Measurements from ENCODE around the gene LAMP1.
"Not testable (repeated sequence)": the region's sequence is repeated elsewhere in the genome, so short reads cannot be mapped to it uniquely, and the experiment has no call there.

The LAMP1 gene

GRCh38 chr13:113351514-113352026 is 54.5 kb downstream of the LAMP1 start:
- no peak for DNase-seq (ENCODE audit: low read depth, low spot score)
- no peak overlapping the region for H3K27ac ChIP-seq

- H3K27ac ChIP-seq, result no peak overlapping the region
- no peak for DNase-seq (ENCODE audit: low read depth, low spot score)
Observed at GRCh38 chr13:113353254-113353653, 56.2 kb downstream of the LAMP1 start.

DNA sequence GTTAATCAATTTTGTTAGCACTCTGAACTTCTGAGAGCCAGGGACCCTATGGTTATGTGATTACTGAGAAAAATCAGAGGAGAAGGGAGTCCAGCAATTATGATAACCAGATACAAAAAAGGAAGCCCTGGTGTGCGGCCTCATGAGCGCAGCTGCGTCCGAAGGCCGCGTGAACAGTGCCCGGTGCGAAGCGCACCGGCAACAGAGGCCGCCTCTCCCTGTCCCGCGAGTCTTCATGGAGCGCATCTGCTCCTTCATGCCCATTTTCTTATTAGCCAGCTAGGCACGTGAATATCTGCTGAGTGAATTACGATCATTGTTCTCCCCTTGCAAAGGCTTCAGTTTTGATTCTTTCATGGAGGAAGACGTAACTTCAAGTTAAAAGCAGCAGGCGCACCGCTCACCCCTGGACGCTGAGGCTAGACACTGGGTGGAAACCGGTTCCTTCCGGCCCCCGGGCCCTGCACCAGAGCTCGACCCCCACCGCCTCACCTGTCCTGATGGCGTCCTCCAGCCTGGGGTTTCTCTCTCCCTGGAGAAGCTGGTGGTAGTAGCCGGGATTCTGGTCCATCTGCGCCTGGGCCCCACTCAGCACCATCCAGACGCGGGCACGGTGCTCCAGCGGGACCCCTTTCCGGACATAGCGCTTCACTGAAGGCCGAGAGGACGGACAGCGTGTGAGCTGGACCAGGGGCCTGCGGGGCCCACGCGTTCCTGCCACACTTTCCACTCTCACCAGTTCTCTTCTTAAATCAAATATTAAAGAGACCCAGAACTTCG is 58.0 kb downstream of the LAMP1 start:
- H3K27ac ChIP-seq, result no peak overlapping the region
- no peak for DNase-seq (ENCODE audit: low read depth, low spot score)

DNA sequence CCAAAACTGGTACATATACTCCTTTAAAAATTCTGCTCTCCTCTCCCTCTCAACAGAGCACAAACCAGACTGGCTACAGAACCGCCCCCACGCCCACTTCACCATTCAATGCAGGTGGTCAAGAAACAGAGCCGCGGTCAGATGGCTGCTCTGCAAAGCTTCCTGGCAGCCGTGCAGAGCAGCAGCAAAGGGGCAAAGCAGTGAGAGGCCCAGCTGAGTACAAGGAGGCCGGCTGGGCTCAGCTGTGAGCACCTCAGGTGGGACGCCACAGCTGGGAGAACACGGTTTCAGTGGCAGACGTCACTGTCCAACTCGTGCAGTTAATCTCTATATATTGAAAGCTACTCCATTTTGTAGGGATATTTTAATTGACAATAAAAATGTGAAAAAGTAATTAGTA is 58.6 kb downstream of the LAMP1 start:
- DNase-seq (ENCODE audit: low read depth, low spot score), result no peak
- no peak overlapping the region for H3K27ac ChIP-seq

- no peak overlapping the region for H3K27ac ChIP-seq
- no peak for DNase-seq (ENCODE audit: low read depth, low spot score)
Observed at GRCh38 chr13:113356596-113356995, 59.6 kb downstream of the LAMP1 start.

DNA sequence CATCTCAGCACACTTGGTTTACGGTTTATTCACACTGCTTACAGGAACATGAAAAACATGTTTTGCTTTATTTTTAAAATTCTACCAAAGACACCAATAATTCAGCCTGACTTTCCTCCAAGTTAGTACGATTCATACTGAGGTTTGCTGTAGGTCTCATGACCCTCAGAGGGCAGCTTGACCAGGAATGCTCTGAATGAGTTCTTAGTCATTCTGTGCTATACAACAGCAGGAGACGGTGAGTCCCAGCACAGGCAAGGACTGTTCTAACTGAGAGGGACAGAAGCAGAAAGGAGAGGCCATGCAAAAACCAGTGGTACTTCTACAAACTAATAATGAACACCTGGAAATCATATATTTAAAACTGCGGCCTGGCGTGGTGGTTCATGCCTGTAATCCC is 60.5 kb downstream of the LAMP1 start:
- DNase-seq (ENCODE audit: low read depth, low spot score), result no peak
- no peak overlapping the region for H3K27ac ChIP-seq

DNA sequence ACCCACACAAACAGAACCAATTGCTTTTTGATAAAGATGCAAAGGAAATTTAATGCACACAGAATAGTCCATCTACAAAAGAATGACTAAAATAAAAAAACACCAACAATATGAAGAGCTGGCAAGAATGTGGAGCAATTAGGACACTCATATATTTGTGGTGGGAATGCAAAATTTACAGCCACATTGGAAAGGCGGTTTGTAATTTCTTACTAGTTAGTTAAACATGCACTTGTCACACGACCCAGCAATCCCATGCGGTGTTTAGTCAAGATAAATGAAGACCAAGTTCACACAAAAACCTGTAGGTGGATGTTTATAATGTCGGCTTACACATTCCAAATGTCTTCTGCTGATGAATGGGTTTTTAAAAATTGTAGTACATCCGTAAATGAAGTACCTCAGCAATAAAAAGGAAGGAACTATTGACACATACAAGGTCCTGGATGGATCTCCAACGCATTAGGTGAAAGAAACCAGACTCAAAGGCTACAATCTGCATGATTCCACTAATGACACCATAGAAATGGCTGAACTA is 61.7 kb downstream of the LAMP1 start:
- no peak for DNase-seq (ENCODE audit: low read depth, low spot score)
- H3K27ac ChIP-seq, result no peak overlapping the region

- DNase-seq (ENCODE audit: low read depth, low spot score), result no peak
- no peak overlapping the region for H3K27ac ChIP-seq
Observed at GRCh38 chr13:113359571-113359970, 62.5 kb downstream of the LAMP1 start.

DNA sequence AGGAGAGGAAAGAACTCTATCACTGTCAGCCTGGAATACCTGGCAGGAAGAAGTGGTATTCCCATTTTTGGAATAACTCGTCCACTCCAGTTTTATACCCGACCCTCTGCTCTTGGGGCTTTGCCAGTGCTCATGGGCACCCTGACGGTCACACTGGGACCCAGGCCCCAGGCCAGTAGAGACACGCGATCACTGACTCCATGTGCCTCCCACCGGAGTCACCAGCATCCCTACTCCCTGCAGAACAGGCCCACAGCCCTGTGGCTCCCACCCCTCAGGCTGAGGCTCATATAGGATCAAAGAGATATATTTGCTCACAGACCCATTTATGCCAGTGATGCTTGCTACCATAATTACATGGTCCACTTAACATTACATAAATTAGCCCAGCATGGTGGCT is 63.4 kb downstream of the LAMP1 start:
- no peak for DNase-seq (ENCODE audit: low read depth, low spot score)

DNA sequence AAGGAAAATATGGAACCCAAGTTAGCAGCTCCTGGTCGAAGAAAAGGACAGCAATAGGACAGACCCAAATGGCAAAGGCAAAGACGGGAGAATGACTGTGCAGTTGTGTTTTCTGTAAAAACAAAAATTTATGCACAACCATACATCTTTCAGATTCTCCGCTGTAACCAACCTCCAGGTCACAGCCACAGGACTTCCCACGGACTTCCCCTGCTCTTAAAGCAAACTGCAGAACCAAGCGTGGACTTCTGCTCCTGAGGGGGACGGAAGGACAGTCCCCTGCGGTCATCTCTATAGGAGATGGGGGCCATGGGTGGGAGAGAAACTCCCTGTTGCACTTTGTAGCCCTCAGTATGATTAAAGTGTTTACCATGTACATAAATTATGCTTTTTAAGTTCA is 64.4 kb downstream of the LAMP1 start:
- no peak for DNase-seq (ENCODE audit: low read depth, low spot score)
- no peak overlapping the region for H3K27ac ChIP-seq

More for the DNA sequence above, 63.4 kb downstream of the LAMP1 start:
- H3K27ac ChIP-seq, result no peak overlapping the region

GRCh38 chr13:113364311-113364889 is 67.4 kb downstream of the LAMP1 start:
- no peak overlapping the region for H3K27ac ChIP-seq
- no peak for DNase-seq (ENCODE audit: low read depth, low spot score)

DNA sequence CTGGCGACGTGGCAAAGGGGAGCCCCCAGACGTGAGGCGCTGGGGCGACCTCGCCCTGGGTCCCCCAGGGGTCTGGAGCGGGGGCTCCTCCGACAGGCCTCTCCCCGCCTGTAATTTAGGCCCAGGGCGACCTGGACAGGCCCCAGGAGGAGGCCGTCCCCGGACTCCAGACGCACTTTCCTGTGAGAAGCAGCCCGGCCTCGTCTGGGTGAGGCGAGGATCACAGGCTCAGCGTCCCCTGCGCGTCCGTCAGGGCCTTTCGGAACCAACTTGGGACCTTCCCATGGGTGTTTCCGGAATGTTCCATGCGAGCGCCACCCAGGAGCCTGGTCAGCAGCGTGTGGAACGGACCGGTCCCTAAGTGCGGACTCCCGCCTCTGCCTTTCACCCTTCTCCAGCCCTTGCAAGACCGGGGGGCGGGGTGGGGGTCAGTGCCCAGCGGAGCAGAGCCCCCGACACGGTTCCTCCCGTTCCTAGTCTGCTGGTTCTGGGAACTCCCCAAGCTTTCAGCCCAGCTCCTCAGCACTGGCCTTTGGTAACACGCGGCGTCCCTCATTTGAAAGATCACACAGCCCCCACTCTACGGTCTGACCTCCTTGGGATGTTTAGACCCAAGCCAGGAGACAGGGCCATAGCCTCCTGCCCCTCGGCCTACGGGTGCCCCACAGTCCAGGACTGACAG is 68.0 kb downstream of the LAMP1 start:
- H3K27ac ChIP-seq, result no peak overlapping the region
- no peak for DNase-seq (ENCODE audit: low read depth, low spot score)

DNA sequence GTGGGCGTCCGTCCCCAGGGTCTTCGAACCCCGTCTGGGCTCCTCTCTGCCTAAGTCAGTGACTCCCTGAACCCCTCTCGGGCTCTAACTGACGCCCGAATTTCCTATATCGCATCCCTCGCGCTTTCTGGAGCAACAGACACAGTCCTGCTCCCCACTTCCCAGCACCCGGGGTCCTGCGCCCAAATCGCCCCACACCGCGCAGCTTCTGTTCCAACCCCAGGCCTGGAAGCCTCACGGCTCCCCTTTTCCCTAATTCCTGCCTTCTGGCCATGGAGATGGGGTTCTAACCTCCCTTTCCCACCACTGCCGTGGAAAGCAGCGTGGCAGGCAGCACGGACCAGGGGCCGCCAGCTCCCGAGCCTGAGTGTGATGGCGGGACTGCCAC is 68.5 kb downstream of the LAMP1 start:
- no peak overlapping the region for H3K27ac ChIP-seq

GRCh38 chr13:113365971-113366588 is 69.0 kb downstream of the LAMP1 start:
- H3K27ac ChIP-seq, result no peak overlapping the region
- DNase-seq (ENCODE audit: low read depth, low spot score), result no peak

More for the DNA sequence above, 68.5 kb downstream of the LAMP1 start:
- no peak for DNase-seq (ENCODE audit: low read depth, low spot score)

DNA sequence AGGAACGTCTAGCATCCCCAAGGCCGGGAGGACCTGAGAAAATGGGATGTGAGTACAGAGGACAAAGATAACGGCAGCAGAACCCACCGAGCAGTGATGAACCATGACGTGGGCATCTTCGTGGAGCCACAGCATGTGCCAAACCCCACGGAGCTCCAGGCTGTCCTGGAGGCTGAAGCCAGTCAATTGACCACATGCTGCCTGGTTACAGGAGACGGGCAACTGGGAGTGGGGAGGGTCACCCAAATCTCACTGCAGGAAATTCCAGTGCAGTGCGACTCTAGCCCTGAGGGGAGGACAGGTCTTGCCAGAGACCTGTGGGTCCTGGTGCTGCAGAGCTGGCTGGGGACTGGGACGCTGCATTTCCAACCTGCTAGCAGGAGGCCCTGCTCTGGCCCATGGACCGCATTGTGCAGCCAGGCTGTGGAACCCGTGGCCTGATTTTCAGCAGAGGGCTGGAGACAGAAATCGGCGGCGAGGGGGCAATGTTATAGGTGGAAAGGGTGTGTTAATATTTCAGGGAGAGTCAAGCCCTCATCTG is 70.1 kb downstream of the LAMP1 start:
- no peak for DNase-seq (ENCODE audit: low read depth, low spot score)
- no peak overlapping the region for H3K27ac ChIP-seq

GRCh38 chr13:113367771-113368170 is 70.7 kb downstream of the LAMP1 start:
- no peak for DNase-seq (ENCODE audit: low read depth, low spot score)
- H3K27ac ChIP-seq, result no peak overlapping the region

DNA sequence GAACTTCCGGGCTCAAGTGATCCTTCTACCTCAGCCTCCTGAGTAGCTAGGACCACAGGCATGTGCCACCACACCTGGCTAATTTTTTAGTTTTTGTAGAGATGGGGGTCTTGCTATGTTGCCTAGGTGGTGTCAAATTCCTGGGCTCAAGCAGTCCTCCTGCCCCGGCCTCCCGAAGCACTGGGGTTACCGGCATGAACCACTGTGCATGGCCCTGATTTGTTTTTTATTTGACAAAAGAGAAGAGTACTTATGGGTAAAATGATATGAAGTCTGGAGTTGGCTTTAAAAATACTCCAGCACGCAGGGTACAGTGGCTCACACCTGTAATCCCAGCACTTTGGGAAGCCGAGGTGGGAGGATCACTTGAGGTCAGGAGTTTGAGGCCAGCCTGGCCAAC is 71.3 kb downstream of the LAMP1 start:
- not testable (repeated sequence) for H3K27ac ChIP-seq; DNase-seq (ENCODE audit: low read depth, low spot score)

- H3K27ac ChIP-seq, result no peak overlapping the region
- no peak for DNase-seq (ENCODE audit: low read depth, low spot score)
Observed at GRCh38 chr13:113369189-113369588, 72.2 kb downstream of the LAMP1 start.

- no peak for DNase-seq (ENCODE audit: low read depth, low spot score)
- H3K27ac ChIP-seq, result no peak overlapping the region
Observed at GRCh38 chr13:113369881-113370280, 72.8 kb downstream of the LAMP1 start.

DNA sequence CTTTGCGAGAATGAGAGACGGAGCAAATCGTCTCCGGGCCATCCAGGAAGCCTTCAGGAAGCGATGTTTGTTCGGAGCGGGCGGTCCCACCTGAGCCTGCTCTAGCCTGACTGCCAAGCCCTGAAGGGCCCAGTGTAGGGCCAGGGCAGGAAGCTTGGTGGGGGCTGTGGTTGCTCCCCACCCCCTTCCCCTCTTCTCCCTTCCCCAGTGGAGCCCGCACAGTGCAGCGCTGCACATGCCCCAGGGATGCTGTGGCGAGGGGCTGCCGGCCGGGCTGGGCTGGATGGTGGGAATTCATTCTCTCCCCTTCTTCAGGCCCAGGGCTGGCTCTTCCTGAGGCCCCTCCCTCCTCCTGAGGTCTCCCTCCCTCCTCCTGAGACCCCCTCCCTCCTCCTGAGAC is 74.0 kb downstream of the LAMP1 start:
- DNase-seq (ENCODE audit: low read depth, low spot score), result no peak
- H3K27ac ChIP-seq, result no peak overlapping the region
